ENCODE results near the gene SPRN. TPM values are rescaled to one million over a fixed set of nuclear protein-coding genes. Genes with fewer than 3 reads are reported as not detected.
"Not testable (repeated sequence)": the region's sequence is repeated elsewhere in the genome, so short reads cannot be mapped to it uniquely, and the experiment has no call there.

SPRN gene
- total RNA-seq, 1 donor from 2014 or later: under 0.01 TPM

GRCh38 chr10:133384071-133384470 is 40.4 kb downstream of the SPRN start:
- DNase-seq: no peak

- no peak for DNase-seq
Observed at GRCh38 chr10:133383551-133383950, 40.9 kb downstream of the SPRN start.

GRCh38 chr10:133381036-133381435 is 43.4 kb downstream of the SPRN start:
- no peak for DNase-seq

GRCh38 chr10:133379801-133380666 is 44.4 kb downstream of the SPRN start:
- DNase-seq: no peak

GRCh38 chr10:133379152-133379800 is 45.1 kb downstream of the SPRN start, which contains the start of gene PAOX:
Gene PAOX (plus strand): TSS chr10:133379262. CDS start chr10:133379317, 55 bp downstream.
- peak; percentile 71 for DNase-seq

- peak; percentile 47 for DNase-seq
Observed at GRCh38 chr10:133378251-133379096, 46.0 kb downstream of the SPRN start.

GRCh38 chr10:133377818-133378250 is 46.6 kb downstream of the SPRN start:
- DNase-seq: no peak

- no peak for DNase-seq
Observed at GRCh38 chr10:133377025-133377817, 47.2 kb downstream of the SPRN start.

GRCh38 chr10:133376183-133376582 is 48.2 kb downstream of the SPRN start:
- not testable (repeated sequence) for DNase-seq

- DNase-seq: no peak
Observed at GRCh38 chr10:133375357-133376115, 48.9 kb downstream of the SPRN start.

GRCh38 chr10:133373174-133374090 is 51.0 kb downstream of the SPRN start, which contains the start of gene ECHS1:
Gene ECHS1 (minus strand): TSS chr10:133373354. CDS start chr10:133373333, 21 bp downstream.
- DNase-seq: peak; percentile 96

GRCh38 chr10:133372507-133372906 is 51.9 kb downstream of the SPRN start:
- no peak for DNase-seq

Other genes with a start within 250 kb of the SPRN start
- not detected in 2 replicates for gene UTF1, start 194.4 kb downstream of the SPRN start, total RNA-seq
- not detected in 2 replicates for gene VENTX, start 186.8 kb downstream of the SPRN start, total RNA-seq
- gene ADAM8, start 147.8 kb downstream of the SPRN start, total RNA-seq: 0.14 and 0.68 TPM in 2 replicates
- gene TUBGCP2, start 115.8 kb downstream of the SPRN start, total RNA-seq: 33.5 and 47.7 TPM in 2 replicates
- 23.2 and 24.7 TPM in 2 replicates for gene ZNF511, start 115.7 kb downstream of the SPRN start, total RNA-seq
- not detected in 2 replicates for gene CALY, start 87.7 kb downstream of the SPRN start, total RNA-seq
- gene PRAP1, start 77.3 kb downstream of the SPRN start, total RNA-seq: not detected in 2 replicates
- 11.2 and 24.8 TPM in 2 replicates for gene FUOM, start 66.6 kb downstream of the SPRN start, total RNA-seq
- gene ECHS1, start 51.3 kb downstream of the SPRN start, total RNA-seq: 91.0 and 95.4 TPM in 2 replicates
- 5.7 and 17.7 TPM in 2 replicates for gene PAOX, start 45.4 kb downstream of the SPRN start, total RNA-seq
- 42.0 and 43.2 TPM in 2 replicates for gene MTG1, start 30.5 kb downstream of the SPRN start, total RNA-seq
- 0.28 and 1.4 TPM in 2 replicates for gene SCART1, start 29.3 kb upstream of the SPRN start, total RNA-seq
- gene CYP2E1, start 102.7 kb upstream of the SPRN start, total RNA-seq: 0.17 and 0.23 TPM in 2 replicates
- gene SYCE1, start 141.0 kb upstream of the SPRN start, total RNA-seq: not detected in 2 replicates
- not detected in 2 replicates for gene FRG2B, start 202.2 kb upstream of the SPRN start, total RNA-seq